Fibroblast of lung (primary cell): ENCODE measurements around the gene C14orf119. TPM values are rescaled to one million over a fixed set of nuclear protein-coding genes. Genes with fewer than 3 reads are reported as not detected.

Source experiments
- DNase-seq, 2 donors: peaks; one replicate each; pipeline versions ENCODE4 v3.0.0 to v3.0.0-alpha.2; 2010; ENCODE audit warnings: low read depth in 2 of 2
- H2AFZ ChIP-seq: 2 replicates; pipeline ENCODE4 v1.5.1; 2012; ENCODE audit warnings: low read length, control low read depth, inconsistent platforms
- H3K27ac ChIP-seq: 2 replicates; pipeline ENCODE4 v1.5.1; 2011; ENCODE audit warnings: low read length, control low read depth; ENCODE audit not compliant: insufficient read depth
- H3K27me3 ChIP-seq: 2 replicates; pipeline ENCODE4 v1.5.1; 2011; ENCODE audit warnings: mild to moderate bottlenecking, low read length; ENCODE audit not compliant: control insufficient read depth, insufficient read depth
- H3K36me3 ChIP-seq: 2 replicates; pipeline ENCODE4 v1.5.1; 2011; ENCODE audit warnings: low read length; ENCODE audit not compliant: control insufficient read depth, insufficient read depth
- H3K4me1 ChIP-seq: 2 replicates; pipeline ENCODE4 v1.5.1; 2011; ENCODE audit warnings: low read length; ENCODE audit not compliant: control insufficient read depth, insufficient read depth; ENCODE audit errors: extremely low read depth
- H3K4me2 ChIP-seq: 2 replicates; pipeline ENCODE4 v1.5.1; 2011; ENCODE audit warnings: low read length, control low read depth; ENCODE audit not compliant: insufficient read depth; ENCODE audit errors: extremely low read depth
- H3K4me3 ChIP-seq, 4 experiments: fragments of 200-600 bp in 1 of 4; sonication (generic) in 1 of 4; replicated peaks in 1 of 4; 2 replicates each; pipeline ENCODE4 v1.5.1; 2011 to 2016; ENCODE audit warnings: low read length in 4 of 4, low read depth in 3 of 4, mild to moderate bottlenecking in 3 of 4, control low read depth in 2 of 4, inconsistent platforms in 1 of 4, mixed read lengths in 1 of 4; ENCODE audit not compliant: insufficient read depth in 1 of 4; ENCODE audit errors: control extremely low read depth in 1 of 4
- H3K79me2 ChIP-seq: 2 replicates; pipeline ENCODE4 v1.5.1; 2012; ENCODE audit warnings: mild to moderate bottlenecking, low read length, inconsistent platforms; ENCODE audit not compliant: control insufficient read depth, insufficient read depth
- H3K9ac ChIP-seq: 2 replicates; pipeline ENCODE4 v1.5.1; 2011; ENCODE audit warnings: mild to moderate bottlenecking, low read length, control low read depth; ENCODE audit not compliant: insufficient read depth
- H3K9me3 ChIP-seq: 2 replicates; pipeline ENCODE4 v1.5.1; 2012; ENCODE audit warnings: low read depth, low read length; ENCODE audit not compliant: control insufficient read depth, insufficient read depth
- H4K20me1 ChIP-seq: 2 replicates; pipeline ENCODE4 v1.5.1; 2011; ENCODE audit warnings: low read length; ENCODE audit not compliant: control insufficient read depth, insufficient read depth; ENCODE audit errors: extremely low read depth
- CTCF ChIP-seq, 2 donors: IDR thresholded peaks in 1 of 2; conservative IDR thresholded peaks in 1 of 2; 1 replicate in 1 of 2; 2 replicates in 1 of 2; pipeline ENCODE4 v1.5.1; 2011 to 2012; ENCODE audit warnings: low read length in 2 of 2, control low read depth in 1 of 2, inconsistent platforms in 1 of 2, low read depth in 1 of 2, mild to moderate bottlenecking in 1 of 2
- EZH2 ChIP-seq: IDR thresholded peaks from 2 replicates; pipeline ENCODE4 v1.5.1; 2012; ENCODE audit warnings: low read length, control low read depth, mild to moderate bottlenecking; ENCODE audit errors: missing control alignments
- polyA plus RNA-seq, 2 donors: library from polyadenylated mRNA; depleted of rRNA in 1 of 2; stranded (reverse) in 1 of 2; unstranded in 1 of 2; fragments of >200 nt; gene quantifications; 2 replicates each; pipeline ENCODE4 v1.2.1, GENCODE V29; 2011 to 2012; ENCODE audit warnings: missing spikeins in 1 of 2
- total RNA-seq: library from RNA; depleted of rRNA; stranded (reverse); fragments of >200 nt; gene quantifications from 2 replicates; pipeline ENCODE4 v1.2.1, GENCODE V29; 2014

The C14orf119 gene
- total and polyA plus RNA-seq, 2 donors (not counting 1 experiment from before 2014, with no cell fraction given) = 55.0 to 115 TPM

GRCh38 chr14:23068789-23069412, 26.4 kb upstream of the C14orf119 start:
- H3K4me2 ChIP-seq = peak overlapping the region; percentile 53
- H3K9ac ChIP-seq = no peak overlapping the region
- H3K27ac ChIP-seq = no peak overlapping the region
- H4K20me1 ChIP-seq = no peaks in the 10 kb centered on the region
- no peaks in the 10 kb centered on the region for H3K27me3 ChIP-seq
- H3K36me3 ChIP-seq = peaks cover 25% of the 10 kb centered on the region
- H3K4me3 ChIP-seq = peak overlapping the region in 2 of 4 experiments; percentile 43 to 45
- peaks cover 20% of the 10 kb centered on the region for H3K4me1 ChIP-seq
- peak; percentile 100 for TF ChIP-seq CTCF (conservative IDR thresholded peaks at IDR 0.05 in 1 of 2, IDR thresholded peaks at IDR 0.05 in 1 of 2; ENCODE audit: low read depth in 1 of 2, low read length in 2 of 2)
- no peak for TF ChIP-seq EZH2
- DNase-seq = peak; percentile 86 to 95
- H3K9me3 ChIP-seq = no peaks in the 10 kb centered on the region
- H2AFZ ChIP-seq = no peak overlapping the region
- H3K79me2 ChIP-seq = peaks cover 58% of the 10 kb centered on the region

GRCh38 chr14:23069413-23069806, 25.9 kb upstream of the C14orf119 start:
- Histone ChIP-seq H2AFZ (no peak overlapping the region), H3K9ac (no peak overlapping the region), H3K79me2 (peaks cover 54% of the 10 kb centered on the region), H3K27ac (peak overlapping the region; percentile 24), H3K36me3 (peaks cover 20% of the 10 kb centered on the region), H4K20me1 (no peaks in the 10 kb centered on the region), H3K27me3 (no peaks in the 10 kb centered on the region), H3K4me3 (peak overlapping the region in 2 of 4 experiments; percentile 43 to 45), H3K4me1 (peaks cover 20% of the 10 kb centered on the region), H3K4me2 (peak overlapping the region; percentile 44), H3K9me3 (no peaks in the 10 kb centered on the region)
- no peak for DNase-seq
- no peak for TF ChIP-seq EZH2
- TF ChIP-seq CTCF (conservative IDR thresholded peaks at IDR 0.05 in 1 of 2, IDR thresholded peaks at IDR 0.05 in 1 of 2; ENCODE audit: low read depth in 1 of 2, low read length in 2 of 2) = no peak

- Histone ChIP-seq H3K36me3 (peaks cover 24% of the 10 kb centered on the region), H3K9ac (peak overlapping the region; percentile 76), H3K27ac (peak overlapping the region; percentile 83), H3K4me3 (peak overlapping the region; percentile 68 to 98 (median 88)), H4K20me1 (no peaks in the 10 kb centered on the region), H2AFZ (no peak overlapping the region), H3K4me1 (peaks cover 20% of the 10 kb centered on the region), H3K9me3 (no peaks in the 10 kb centered on the region), H3K79me2 (peaks cover 54% of the 10 kb centered on the region), H3K4me2 (peak overlapping the region; percentile 94), H3K27me3 (no peaks in the 10 kb centered on the region)
- no peak for TF ChIP-seq CTCF (conservative IDR thresholded peaks at IDR 0.05 in 1 of 2, IDR thresholded peaks at IDR 0.05 in 1 of 2; ENCODE audit: low read depth in 1 of 2, low read length in 2 of 2)
- TF ChIP-seq EZH2 = no peak
- DNase-seq = no peak
Measured at GRCh38 chr14:23070262-23071129, 24.8 kb upstream of the C14orf119 start.
